ENCODE results near the gene KRTAP10-11. TPM values are rescaled to one million over a fixed set of nuclear protein-coding genes. Genes with fewer than 3 reads are reported as not detected.

The KRTAP10-11 gene
- polyA plus RNA-seq, 2 of the 4 experiments (the other 2 are of a cell fraction) = not detected

- no peaks in the 10 kb centered on the region for H3K9me3 ChIP-seq
- no peaks in the 10 kb centered on the region for H3K4me1 ChIP-seq
- 55% methylated on average over 14 of the region's 14 CpGs for WGBS (ENCODE audit: missing lambda C conversion rate)
- no peak overlapping the region for H3K4me3 ChIP-seq
- DNase-seq (ENCODE audit: low read depth in 1 of 2, low spot score in 1 of 2) = no peak
- POLR2A ChIA-PET = no interaction called here
- H3K4me2 ChIP-seq = no peak overlapping the region
- no peak for ATAC-seq
- FAIRE-seq = no peak
- TF ChIP-seq GATA3 (IDR thresholded peaks at IDR 0.05; ENCODE audit: borderline replicate concordance) (no peak), JUNB (IDR thresholded peaks at IDR 0.05) (no peak), CHD2 (IDR thresholded peaks at IDR 0.05; ENCODE audit: low read length, partially characterized antibody) (no peak), TFCP2L1 (CRISPR knock-in tag; IDR thresholded peaks at IDR 0.05) (no peak), CHD4 (IDR thresholded peaks at IDR 0.05; ENCODE audit: borderline replicate concordance) (no peak), REST (IDR thresholded peaks at IDR 0.05) (no peak), EP300 (IDR thresholded peaks at IDR 0.05) (no peak), RNF2 (IDR thresholded peaks at IDR 0.05; ENCODE audit: borderline replicate concordance, low read depth) (no peak), ATOH8 (CRISPR knock-in tag; IDR thresholded peaks at IDR 0.05; ENCODE audit: low read depth) (no peak), NFE2L2 (conservative IDR thresholded peaks at IDR 0.05; ENCODE audit: low read length) (no peak), RARB (CRISPR knock-in tag; IDR thresholded peaks at IDR 0.05) (no peak), RFX5 (IDR thresholded peaks at IDR 0.05) (no peak), HEYL (CRISPR knock-in tag; IDR thresholded peaks at IDR 0.05) (no peak), FOSB (CRISPR knock-in tag; IDR thresholded peaks at IDR 0.05) (no peak), MYC (IDR thresholded peaks at IDR 0.05; ENCODE audit: borderline replicate concordance, low read length) (no peak), EHF (CRISPR knock-in tag; IDR thresholded peaks at IDR 0.05) (no peak), EHMT2 (IDR thresholded peaks at IDR 0.05; ENCODE audit: low read depth) (no peak)
- CTCF ChIA-PET = no interaction called here
- H3K27ac ChIP-seq = no peak overlapping the region
These were observed 6.9 kb downstream of the KRTAP10-11 start for GRCh38 chr21:44653123-44653522.

- H3K4me1 ChIP-seq = no peaks in the 10 kb centered on the region
- ATAC-seq = no peak
- no peak for TF ChIP-seq HOXB5 (CRISPR knock-in tag; IDR thresholded peaks at IDR 0.05)
- POLR2A ChIA-PET = no interaction called here
- DNase-seq (ENCODE audit: low read depth in 1 of 2, low spot score in 1 of 2) = no peak
- no peak for FAIRE-seq
- no peak overlapping the region for H3K4me3 ChIP-seq
- WGBS (ENCODE audit: missing lambda C conversion rate) = 64% methylated on average over 12 of the region's 17 CpGs
- no peaks in the 10 kb centered on the region for H3K9me3 ChIP-seq
- no peak overlapping the region for H3K4me2 ChIP-seq
- CTCF ChIA-PET = no interaction called here
- H3K27ac ChIP-seq = no peak overlapping the region
These were observed 7.7 kb downstream of the KRTAP10-11 start for GRCh38 chr21:44653656-44654575.

- Histone ChIP-seq H3K4me3 (no peak within 1 kb of the TSS), H3K4me1 (no peaks in the 10 kb centered on the region), H3K4me2 (no peak within 1 kb of the TSS), H3K9me3 (no peaks in the 10 kb centered on the region), H3K27ac (no peak within 1 kb of the TSS)
- FAIRE-seq (no peak), DNase-seq (ENCODE audit: low read depth in 1 of 2, low spot score in 1 of 2) (no peak), ATAC-seq (no peak)
- 12% methylated on average over 6 of the region's 9 CpGs for WGBS (ENCODE audit: missing lambda C conversion rate)
- POLR2A ChIA-PET = no interaction called here
- CTCF ChIA-PET = no interaction called here
- TF ChIP-seq HES2 (IDR thresholded peaks at IDR 0.05) (no peak), NR3C1 (IDR thresholded peaks at IDR 0.05) (no peak), EHF (CRISPR knock-in tag; IDR thresholded peaks at IDR 0.05) (no peak)
These were observed 8.5 kb downstream of the KRTAP10-11 start, which contains the start of gene KRTAP12-4 for GRCh38 chr21:44654576-44655175. KRTAP12-4 (minus strand) TSS chr21:44654659; CDS start chr21:44654614, 45 bp downstream.

Data from A549 (cell line).